ENCODE results near the gene RNF11. TPM values are rescaled to one million over a fixed set of nuclear protein-coding genes. Genes with fewer than 3 reads are reported as not detected.

Gene RNF11
- total and polyA plus RNA-seq, 7 donors = 44.6 to 123 (median 105) TPM

DNA sequence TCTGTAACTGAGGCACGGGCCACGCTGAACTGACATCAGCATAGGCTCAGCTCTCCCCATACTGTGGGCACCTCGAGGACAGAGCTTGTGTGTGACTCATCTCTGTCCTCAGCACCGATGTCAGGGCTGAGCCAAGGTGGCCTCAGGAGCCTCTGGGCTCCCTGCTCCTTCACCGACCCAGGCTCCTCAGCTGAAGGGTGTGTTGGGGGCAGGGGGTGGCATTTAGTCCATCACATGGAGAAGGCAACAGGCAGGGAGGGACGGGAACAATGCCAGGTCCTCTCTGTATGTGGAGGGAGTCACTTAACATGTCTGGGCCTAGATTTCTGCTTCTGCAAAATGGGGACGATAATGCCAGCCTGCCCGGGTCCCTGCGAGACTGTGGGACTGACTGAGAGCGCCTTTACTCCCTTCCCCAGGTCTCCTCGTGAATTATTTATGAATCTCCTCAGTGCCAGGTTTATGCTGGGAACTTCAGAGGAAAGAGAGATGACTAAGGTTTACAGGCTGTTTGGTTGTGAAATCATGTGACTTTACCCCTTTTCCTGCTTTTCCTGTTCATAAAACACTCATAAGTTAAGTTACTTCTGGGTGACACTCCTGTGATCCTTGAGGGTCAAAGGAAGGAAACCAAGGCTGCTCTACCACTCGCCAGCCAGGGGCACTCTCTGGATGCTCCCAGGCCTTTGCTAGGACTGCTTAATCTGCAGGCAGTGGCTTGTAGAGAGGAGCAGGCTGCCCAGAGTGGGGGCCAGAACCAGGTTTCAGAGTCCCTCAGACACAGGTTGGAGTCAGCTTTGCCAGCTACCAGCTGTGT lies 78.1 kb downstream of the RNF11 start:
- peaks cover 0 to 7% (median 0%) of the 10 kb centered on the region in 4 donors for H3K4me1 ChIP-seq
- no peaks in the 10 kb centered on the region for H3K36me3 ChIP-seq
- no peak overlapping the region for H3K4me3 ChIP-seq
- no peaks in the 10 kb centered on the region for H3K27me3 ChIP-seq
- WGBS, 2 donors = 18 to 48% methylated on average over 12 of the region's 12 CpGs
- no peak for DNase-seq
- no peaks in the 10 kb centered on the region for H3K9me3 ChIP-seq
- intact Hi-C loops (cut with DNase I) = no loop called here
- H3K27ac ChIP-seq = peak overlapping the region in 2 of 4 donors; percentile 3 to 8
- TF ChIP-seq EP300 (IDR thresholded peaks at IDR 0.05) (no peak), POLR2AphosphoS5 (IDR thresholded peaks at IDR 0.05) (peak in 1 of 4 donors; percentile 25), POLR2A (IDR thresholded peaks at IDR 0.05) (no peak)
- TF ChIP-seq, protein P1, sequence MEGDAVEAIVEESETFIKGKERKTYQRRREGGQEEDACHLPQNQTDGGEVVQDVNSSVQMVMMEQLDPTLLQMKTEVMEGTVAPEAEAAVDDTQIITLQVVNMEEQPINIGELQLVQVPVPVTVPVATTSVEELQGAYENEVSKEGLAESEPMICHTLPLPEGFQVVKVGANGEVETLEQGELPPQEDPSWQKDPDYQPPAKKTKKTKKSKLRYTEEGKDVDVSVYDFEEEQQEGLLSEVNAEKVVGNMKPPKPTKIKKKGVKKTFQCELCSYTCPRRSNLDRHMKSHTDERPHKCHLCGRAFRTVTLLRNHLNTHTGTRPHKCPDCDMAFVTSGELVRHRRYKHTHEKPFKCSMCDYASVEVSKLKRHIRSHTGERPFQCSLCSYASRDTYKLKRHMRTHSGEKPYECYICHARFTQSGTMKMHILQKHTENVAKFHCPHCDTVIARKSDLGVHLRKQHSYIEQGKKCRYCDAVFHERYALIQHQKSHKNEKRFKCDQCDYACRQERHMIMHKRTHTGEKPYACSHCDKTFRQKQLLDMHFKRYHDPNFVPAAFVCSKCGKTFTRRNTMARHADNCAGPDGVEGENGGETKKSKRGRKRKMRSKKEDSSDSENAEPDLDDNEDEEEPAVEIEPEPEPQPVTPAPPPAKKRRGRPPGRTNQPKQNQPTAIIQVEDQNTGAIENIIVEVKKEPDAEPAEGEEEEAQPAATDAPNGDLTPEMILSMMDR (IDR thresholded peaks at IDR 0.05) = no peak

DNA sequence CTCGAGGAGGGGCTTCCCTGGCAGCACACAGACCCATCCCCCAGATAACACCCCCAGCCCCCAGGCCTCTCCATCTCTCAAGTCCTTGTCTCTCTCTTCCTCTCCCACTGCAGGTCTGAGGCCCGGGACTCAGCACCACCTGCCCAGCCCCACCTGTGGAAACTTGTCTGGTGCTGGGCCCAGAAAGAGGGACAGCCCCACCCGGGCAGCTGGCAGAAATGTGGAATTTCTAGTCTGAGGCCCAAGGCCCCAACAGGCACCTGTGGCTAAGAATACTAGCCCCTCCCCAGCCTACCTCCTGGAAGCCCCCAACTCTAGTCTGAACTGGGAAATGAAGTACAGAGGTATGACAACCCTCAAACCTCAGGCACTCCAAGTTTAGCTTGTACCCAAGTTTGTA lies 78.9 kb downstream of the RNF11 start:
- WGBS, 2 donors = 17 to 54% methylated on average over 3 of the region's 3 CpGs
- Histone ChIP-seq H3K4me3 (no peak overlapping the region), H3K4me1 (peaks cover 0 to 7% (median 0%) of the 10 kb centered on the region in 4 donors), H3K27ac (no peak overlapping the region), H3K9me3 (no peaks in the 10 kb centered on the region), H3K27me3 (no peaks in the 10 kb centered on the region), H3K36me3 (no peaks in the 10 kb centered on the region)
- no peak for DNase-seq
- intact Hi-C loops (cut with DNase I) = no loop called here
- TF ChIP-seq, protein P1 (IDR thresholded peaks at IDR 0.05) = no peak
- TF ChIP-seq EP300 (IDR thresholded peaks at IDR 0.05) = no peak
- no peak for TF ChIP-seq POLR2AphosphoS5 (IDR thresholded peaks at IDR 0.05)
- TF ChIP-seq POLR2A (IDR thresholded peaks at IDR 0.05) = no peak

- intact Hi-C loops (cut with DNase I) = no loop called here
- H3K27ac ChIP-seq = no peak overlapping the region
- WGBS, 2 donors = 81 to 87% methylated on average over 9 of the region's 9 CpGs
These were observed 80.2 kb downstream of the RNF11 start for GRCh38 chr1:51316113-51316845.

DNA sequence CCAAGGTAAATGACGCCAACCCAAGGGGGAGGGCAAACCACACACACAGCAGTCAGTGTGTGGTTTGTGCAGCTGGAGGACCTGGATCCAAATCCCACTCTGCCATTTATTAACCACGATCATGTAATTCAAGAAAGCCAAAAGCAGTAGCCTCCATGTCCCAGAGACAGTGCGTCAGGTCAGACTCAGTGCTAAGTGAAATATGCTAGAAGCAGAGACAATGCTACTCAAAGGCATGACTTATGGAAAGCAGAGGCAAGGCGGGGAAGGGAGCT lies 80.7 kb downstream of the RNF11 start:
- TF ChIP-seq POLR2AphosphoS5 (IDR thresholded peaks at IDR 0.05) = no peak
- no peak for TF ChIP-seq EP300 (IDR thresholded peaks at IDR 0.05)
- no peak for TF ChIP-seq POLR2A (IDR thresholded peaks at IDR 0.05)
- TF ChIP-seq, protein P1 (IDR thresholded peaks at IDR 0.05) = no peak
- intact Hi-C loops (cut with DNase I) = no loop called here

More at GRCh38 chr1:51316113-51316845, 80.2 kb downstream of the RNF11 start:
- no peaks in the 10 kb centered on the region for H3K36me3 ChIP-seq
- H3K9me3 ChIP-seq = no peaks in the 10 kb centered on the region
- H3K27me3 ChIP-seq = no peaks in the 10 kb centered on the region
- H3K4me1 ChIP-seq = peaks cover 0 to 7% (median 0%) of the 10 kb centered on the region in 4 donors
- H3K4me3 ChIP-seq = no peak overlapping the region
- TF ChIP-seq EP300 (IDR thresholded peaks at IDR 0.05) (no peak), POLR2AphosphoS5 (IDR thresholded peaks at IDR 0.05) (no peak)
- TF ChIP-seq, protein P1 (IDR thresholded peaks at IDR 0.05) = no peak
- no peak for DNase-seq

More for the DNA sequence above, 80.7 kb downstream of the RNF11 start:
- DNase-seq = no peak
- no peak overlapping the region for H3K4me3 ChIP-seq
- no peaks in the 10 kb centered on the region for H3K36me3 ChIP-seq
- WGBS, 2 donors = 40 to 63% methylated on average over 4 of the region's 4 CpGs
- no peak overlapping the region for H3K27ac ChIP-seq
- H3K9me3 ChIP-seq = no peaks in the 10 kb centered on the region
- peaks cover 0 to 7% (median 0%) of the 10 kb centered on the region in 4 donors for H3K4me1 ChIP-seq
- no peaks in the 10 kb centered on the region for H3K27me3 ChIP-seq

Measured in sigmoid colon (tissue), 7 donors.